HK-2 (cell line): ENCODE results near the gene AMPD1.

Source experiments
- DNase-seq: peaks from one replicate; pipeline ENCODE4 v3.0.0-alpha.2; 2018; ENCODE audit not compliant: unreplicated experiment

The AMPD1 gene

GRCh38 chr1:114695430-114696058 lies at the start of gene AMPD1:
Gene AMPD1, minus strand, starts transcription at chr1:114695546. Its CDS starts 75 bp downstream, at chr1:114695471.
- DNase-seq, result no peak

- no peak for DNase-seq
Measured at GRCh38 chr1:114741963-114742746, 46.8 kb upstream of the AMPD1 start.

GRCh38 chr1:114740331-114740730 lies 45.0 kb upstream of the AMPD1 start:
- no peak for DNase-seq

- DNase-seq, result no peak
Measured at GRCh38 chr1:114737314-114737849, 42.0 kb upstream of the AMPD1 start.

- DNase-seq, result no peak
Measured at GRCh38 chr1:114735479-114735878, 40.1 kb upstream of the AMPD1 start.

- no peak for DNase-seq
Measured at GRCh38 chr1:114729782-114730181, 34.4 kb upstream of the AMPD1 start.

- no peak for DNase-seq
Measured at GRCh38 chr1:114728553-114728952, 33.2 kb upstream of the AMPD1 start.

GRCh38 chr1:114725230-114725629 lies 29.9 kb upstream of the AMPD1 start:
- no peak for DNase-seq

GRCh38 chr1:114723915-114724314 lies 28.6 kb upstream of the AMPD1 start:
- no peak for DNase-seq

- no peak for DNase-seq
Measured at GRCh38 chr1:114723457-114723856, 28.1 kb upstream of the AMPD1 start.

GRCh38 chr1:114720492-114720891 lies 25.1 kb upstream of the AMPD1 start:
- no peak for DNase-seq

GRCh38 chr1:114719424-114719787 lies 24.1 kb upstream of the AMPD1 start:
- peak; percentile 28 for DNase-seq

- DNase-seq, result peak; percentile 38
Measured at GRCh38 chr1:114718661-114719423, 23.5 kb upstream of the AMPD1 start.

- peak; percentile 93 for DNase-seq
Measured at GRCh38 chr1:114716304-114717170, 21.2 kb upstream of the AMPD1 start, which contains the start of gene NRAS. Gene NRAS, minus strand, starts transcription at chr1:114716771. Its CDS starts 611 bp downstream, at chr1:114716160.

- DNase-seq, result no peak
Measured at GRCh38 chr1:114715952-114716303, 20.6 kb upstream of the AMPD1 start.

- no peak for DNase-seq
Measured at GRCh38 chr1:114712977-114713376, 17.6 kb upstream of the AMPD1 start.

- DNase-seq, result no peak
Measured at GRCh38 chr1:114710360-114710759, 15.0 kb upstream of the AMPD1 start.

GRCh38 chr1:114707604-114708003 lies 12.3 kb upstream of the AMPD1 start:
- DNase-seq, result no peak

GRCh38 chr1:114703242-114703641 lies 7.9 kb upstream of the AMPD1 start:
- DNase-seq, result no peak

- DNase-seq, result no peak
Measured at GRCh38 chr1:114702737-114703136, 7.4 kb upstream of the AMPD1 start.

- DNase-seq, result no peak
Measured at GRCh38 chr1:114701931-114702330, 6.6 kb upstream of the AMPD1 start.
